Activated B cell treated with CpG ODN at 0.5 μM for 24 hours (primary cell): ENCODE data around the gene ENHO. TPM values are rescaled to one million over a fixed set of nuclear protein-coding genes. Genes with fewer than 3 reads are reported as not detected.

Source experiments
- ATAC-seq: fragments of 200-7000 bp; cut with Tn5 transposase; one replicate; pipeline ENCODE4 v1.10.0; 2021; ENCODE audit warnings: low read depth, mild to moderate bottlenecking, moderate library complexity
- CTCF ChIA-PET: fragments of 350-600 bp; sonication (Branson Sonifier 250); formaldehyde crosslinking; loops from one replicate; lab custom pipeline; 2021; ENCODE audit warnings: antibody characterized with exemption; lab: Charles Lee
- POLR2A ChIA-PET: fragments of 350-600 bp; sonication (Branson Sonifier 250); formaldehyde crosslinking; loops from one replicate; lab custom pipeline; 2021; ENCODE audit warnings: antibody characterized with exemption; lab: Charles Lee
- DNase-seq: peaks from one replicate; pipeline ENCODE4 v3.0.0; 2022
- H3K27ac Mint-ChIP-seq: one replicate; pipeline ENCODE4 v1.8.0; 2020; ENCODE audit warnings: mixed read lengths
- H3K27me3 Mint-ChIP-seq: one replicate; pipeline ENCODE4 v1.8.0; 2021; ENCODE audit warnings: mixed read lengths
- H3K36me3 Mint-ChIP-seq: one replicate; pipeline ENCODE4 v1.8.0; 2021; ENCODE audit warnings: low read depth, mixed read lengths
- H3K4me1 Mint-ChIP-seq: one replicate; pipeline ENCODE4 v1.8.0; 2021; ENCODE audit warnings: mixed read lengths
- H3K4me3 Mint-ChIP-seq: one replicate; pipeline ENCODE4 v1.8.0; 2020; ENCODE audit warnings: mild to moderate bottlenecking, mixed read lengths
- H3K9me3 Mint-ChIP-seq: one replicate; pipeline ENCODE4 v1.8.0; 2020; ENCODE audit warnings: mixed read lengths
- intact Hi-C: fragments of 100-400 bp; cut with micrococcal nuclease; formaldehyde crosslinking; loops from one replicate; pipeline ENCODE4 v1.15.1; 2024
- total RNA-seq: library from RNA; stranded (reverse); gene quantifications from 2 replicates; pipeline ENCODE4 v1.2.3, GENCODE V29; 2022
- TF ChIP-seq, protein P1 (sequence below): fragments of 200-600 bp; IDR thresholded peaks from one replicate; pipeline ENCODE4 v1.8.0; 2022; ENCODE audit warnings: antibody characterized with exemption, mild to moderate bottlenecking

The ENHO gene
- total RNA-seq, 1 donor from 2014 or later: not detected

DNA sequence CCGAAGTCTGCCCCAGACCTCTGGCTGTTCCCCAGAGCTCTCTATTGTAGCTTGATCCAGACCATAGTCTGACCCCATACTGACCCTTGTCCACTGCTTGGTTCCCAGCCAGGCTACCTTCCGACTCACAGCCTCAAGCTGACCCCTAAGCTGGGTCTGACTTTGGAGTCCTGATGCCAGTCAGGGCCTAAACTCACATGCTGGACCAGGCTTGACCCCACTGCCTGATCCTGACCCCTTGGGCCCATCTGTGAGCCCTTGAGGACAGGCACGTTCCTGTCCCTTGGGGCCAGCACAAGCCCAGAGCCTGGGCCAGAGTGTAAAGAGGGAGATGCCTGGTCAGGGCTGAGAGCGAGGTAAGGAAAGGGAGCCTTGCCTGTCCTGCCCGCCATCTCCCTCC is 32.7 kb upstream of the ENHO start:
- POLR2A ChIA-PET: no interaction called here
- H3K36me3 Mint-ChIP-seq: no peaks in the 10 kb centered on the region
- peaks cover 55% of the 10 kb centered on the region for H3K27me3 Mint-ChIP-seq
- H3K9me3 Mint-ChIP-seq: no peaks in the 10 kb centered on the region
- TF ChIP-seq, protein P1, sequence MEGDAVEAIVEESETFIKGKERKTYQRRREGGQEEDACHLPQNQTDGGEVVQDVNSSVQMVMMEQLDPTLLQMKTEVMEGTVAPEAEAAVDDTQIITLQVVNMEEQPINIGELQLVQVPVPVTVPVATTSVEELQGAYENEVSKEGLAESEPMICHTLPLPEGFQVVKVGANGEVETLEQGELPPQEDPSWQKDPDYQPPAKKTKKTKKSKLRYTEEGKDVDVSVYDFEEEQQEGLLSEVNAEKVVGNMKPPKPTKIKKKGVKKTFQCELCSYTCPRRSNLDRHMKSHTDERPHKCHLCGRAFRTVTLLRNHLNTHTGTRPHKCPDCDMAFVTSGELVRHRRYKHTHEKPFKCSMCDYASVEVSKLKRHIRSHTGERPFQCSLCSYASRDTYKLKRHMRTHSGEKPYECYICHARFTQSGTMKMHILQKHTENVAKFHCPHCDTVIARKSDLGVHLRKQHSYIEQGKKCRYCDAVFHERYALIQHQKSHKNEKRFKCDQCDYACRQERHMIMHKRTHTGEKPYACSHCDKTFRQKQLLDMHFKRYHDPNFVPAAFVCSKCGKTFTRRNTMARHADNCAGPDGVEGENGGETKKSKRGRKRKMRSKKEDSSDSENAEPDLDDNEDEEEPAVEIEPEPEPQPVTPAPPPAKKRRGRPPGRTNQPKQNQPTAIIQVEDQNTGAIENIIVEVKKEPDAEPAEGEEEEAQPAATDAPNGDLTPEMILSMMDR: no peak
- CTCF ChIA-PET: interaction anchor here (1.2 kb wide), 1 partner anchor 55 kb away, joined by 3 read pairs; no protein-coding TSS in a partner anchor
- H3K4me1 Mint-ChIP-seq: no peaks in the 10 kb centered on the region
- DNase-seq (no peak), ATAC-seq (no peak)
- H3K27ac Mint-ChIP-seq: no peak overlapping the region
- intact Hi-C loops: no loop called here
- H3K4me3 Mint-ChIP-seq: no peak overlapping the region

DNA sequence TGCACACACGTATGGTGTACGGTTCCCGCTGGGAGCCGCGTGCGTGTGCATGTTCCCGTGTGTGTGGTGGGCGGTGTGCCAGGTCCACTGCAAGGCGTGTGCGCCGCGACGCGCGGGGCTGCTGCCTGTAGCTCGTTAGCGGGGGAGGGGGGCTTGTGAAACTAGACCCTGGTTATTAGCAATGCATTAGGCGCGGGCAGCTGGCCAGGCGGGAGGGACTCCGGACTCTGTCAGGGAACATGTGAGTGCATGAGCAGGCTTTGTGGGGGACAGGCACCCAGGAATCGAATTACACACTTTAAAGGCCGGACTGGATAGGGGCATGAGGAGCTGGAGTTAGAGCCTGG is 32.2 kb upstream of the ENHO start:
- H3K27me3 Mint-ChIP-seq: peaks cover 51% of the 10 kb centered on the region
- CTCF ChIA-PET: interaction anchor here (1.2 kb wide), 1 partner anchor 54 kb away, joined by 3 read pairs; no protein-coding TSS in a partner anchor
- H3K27ac Mint-ChIP-seq: no peak overlapping the region
- H3K9me3 Mint-ChIP-seq: no peaks in the 10 kb centered on the region
- intact Hi-C loops: no loop called here
- H3K4me1 Mint-ChIP-seq: no peaks in the 10 kb centered on the region
- no peak overlapping the region for H3K4me3 Mint-ChIP-seq
- ATAC-seq (no peak), DNase-seq (no peak)
- H3K36me3 Mint-ChIP-seq: no peaks in the 10 kb centered on the region
- POLR2A ChIA-PET: no interaction called here
- TF ChIP-seq, protein P1: no peak

DNA sequence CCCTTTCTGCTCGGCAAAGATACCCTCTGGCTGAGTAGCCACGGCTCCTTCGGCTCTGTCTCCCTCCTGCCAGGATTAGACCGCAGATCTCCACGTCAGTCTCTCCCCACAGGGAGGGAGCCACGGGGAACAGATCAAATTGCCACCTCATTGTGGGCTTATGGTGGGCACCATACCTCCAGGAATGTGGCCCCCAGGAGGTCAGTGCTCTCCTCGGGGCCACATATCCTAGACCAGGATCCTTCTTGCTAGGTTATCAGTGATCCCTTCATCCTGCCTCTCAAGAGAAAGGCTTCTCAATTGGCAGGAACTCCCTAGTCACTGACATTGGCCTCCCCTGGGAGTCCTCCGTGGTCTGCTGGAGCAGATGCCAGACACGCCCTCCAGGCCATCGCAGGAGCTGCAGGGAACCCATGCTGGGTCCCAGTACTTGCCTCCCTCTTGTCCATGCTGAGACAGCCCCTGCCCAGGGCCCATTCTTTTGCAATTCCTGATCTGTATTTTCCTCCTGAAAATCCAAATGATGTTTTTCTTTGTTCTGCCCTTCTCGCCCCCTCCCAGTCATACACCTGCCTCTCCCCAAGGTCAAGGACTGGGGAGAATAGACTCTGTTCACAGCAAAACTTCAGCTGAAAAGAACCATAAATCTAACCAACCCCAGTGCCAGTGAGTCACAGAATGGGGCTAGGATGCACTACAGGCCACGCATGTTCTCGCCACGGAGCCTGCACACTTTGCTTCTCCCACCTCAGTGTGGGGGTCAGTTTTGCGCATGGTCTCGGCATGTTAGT is 31.6 kb upstream of the ENHO start:
- Mint-ChIP-seq H3K27ac (no peak overlapping the region), H3K36me3 (no peaks in the 10 kb centered on the region), H3K4me3 (no peak overlapping the region), H3K27me3 (peaks cover 49% of the 10 kb centered on the region), H3K9me3 (no peaks in the 10 kb centered on the region), H3K4me1 (no peaks in the 10 kb centered on the region)
- no peak for ATAC-seq
- intact Hi-C loops: no loop called here
- POLR2A ChIA-PET: no interaction called here
- TF ChIP-seq, protein P1: no peak
- CTCF ChIA-PET: interaction anchor here (1.2 kb wide), 1 partner anchor 54 kb away, joined by 3 read pairs; no protein-coding TSS in a partner anchor
- no peak for DNase-seq

DNA sequence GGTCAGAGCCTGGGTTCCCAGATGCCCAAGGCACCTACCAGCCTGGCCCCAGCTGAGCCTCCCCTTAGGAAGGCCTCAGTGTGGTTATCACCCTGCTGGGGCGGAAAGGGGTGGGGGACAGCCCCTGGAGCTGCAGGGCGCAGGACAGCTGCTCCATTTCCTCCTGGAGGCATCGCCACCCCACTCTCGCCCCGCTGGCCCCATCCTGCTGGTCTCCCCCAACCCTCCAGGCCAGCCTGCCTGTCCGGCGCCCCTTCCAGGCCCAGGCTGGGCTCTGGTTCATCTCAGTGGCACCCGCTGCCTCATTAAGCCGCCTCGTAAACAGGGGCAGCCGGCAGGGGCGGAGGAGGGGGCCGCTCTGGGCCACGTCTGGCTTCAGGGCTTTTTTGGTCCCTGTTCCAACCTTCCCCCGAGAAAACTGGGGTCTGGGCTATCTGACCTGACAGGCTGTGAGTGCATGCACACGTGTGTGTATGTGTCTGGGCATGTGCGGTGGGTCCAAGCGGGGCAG is 30.8 kb upstream of the ENHO start:
- H3K36me3 Mint-ChIP-seq: no peaks in the 10 kb centered on the region
- ATAC-seq (no peak), DNase-seq (no peak)
- ChIA-PET CTCF (no interaction called here), POLR2A (no interaction called here)
- H3K4me3 Mint-ChIP-seq: no peak overlapping the region
- H3K27me3 Mint-ChIP-seq: peaks cover 43% of the 10 kb centered on the region
- H3K4me1 Mint-ChIP-seq: no peaks in the 10 kb centered on the region
- H3K27ac Mint-ChIP-seq: no peak overlapping the region
- TF ChIP-seq, protein P1: no peak
- H3K9me3 Mint-ChIP-seq: no peaks in the 10 kb centered on the region
- intact Hi-C loops: no loop called here

DNA sequence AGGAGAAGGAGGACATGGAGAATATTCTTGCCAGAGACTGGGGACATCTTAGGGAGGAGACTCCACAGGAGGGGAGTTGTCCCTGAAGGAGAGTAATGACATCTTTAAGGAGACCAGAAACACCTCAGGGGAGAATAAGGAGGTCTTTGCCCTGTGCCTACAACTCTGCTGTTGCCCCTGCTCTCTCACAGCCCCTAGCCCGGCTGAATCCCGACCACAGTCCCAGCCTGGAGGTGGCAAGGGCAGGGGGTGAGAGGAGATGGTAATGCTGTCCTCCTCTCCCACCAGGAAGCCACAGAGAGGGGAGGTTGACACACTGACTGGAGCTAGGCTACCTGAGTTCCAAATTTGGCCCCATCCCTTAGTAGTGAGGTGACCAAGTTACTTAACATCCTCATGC is 30.2 kb upstream of the ENHO start:
- H3K4me3 Mint-ChIP-seq: no peak overlapping the region
- no peaks in the 10 kb centered on the region for H3K9me3 Mint-ChIP-seq
- POLR2A ChIA-PET: no interaction called here
- DNase-seq (no peak), ATAC-seq (no peak)
- intact Hi-C loops: no loop called here
- no peak overlapping the region for H3K27ac Mint-ChIP-seq
- H3K4me1 Mint-ChIP-seq: no peaks in the 10 kb centered on the region
- TF ChIP-seq, protein P1: no peak
- CTCF ChIA-PET: interaction anchor here (1.1 to 1.6 kb wide), 2 partner anchors 38 to 149 kb away, joined by 3 to 4 read pairs; no protein-coding TSS in a partner anchor
- peaks cover 43% of the 10 kb centered on the region for H3K27me3 Mint-ChIP-seq
- no peaks in the 10 kb centered on the region for H3K36me3 Mint-ChIP-seq
